Measurements from ENCODE around the gene HBA2.
"Not testable (repeated sequence)": the region's sequence is repeated elsewhere in the genome, so short reads cannot be mapped to it uniquely, and the experiment has no call there.

The HBA2 gene

DNA sequence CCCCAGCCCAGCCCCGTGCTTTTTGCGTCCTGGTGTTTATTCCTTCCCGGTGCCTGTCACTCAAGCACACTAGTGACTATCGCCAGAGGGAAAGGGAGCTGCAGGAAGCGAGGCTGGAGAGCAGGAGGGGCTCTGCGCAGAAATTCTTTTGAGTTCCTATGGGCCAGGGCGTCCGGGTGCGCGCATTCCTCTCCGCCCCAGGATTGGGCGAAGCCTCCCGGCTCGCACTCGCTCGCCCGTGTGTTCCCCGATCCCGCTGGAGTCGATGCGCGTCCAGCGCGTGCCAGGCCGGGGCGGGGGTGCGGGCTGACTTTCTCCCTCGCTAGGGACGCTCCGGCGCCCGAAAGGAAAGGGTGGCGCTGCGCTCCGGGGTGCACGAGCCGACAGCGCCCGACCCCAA is 3.3 kb downstream of the HBA2 start:
- not testable (repeated sequence) for DNase-seq

DNA sequence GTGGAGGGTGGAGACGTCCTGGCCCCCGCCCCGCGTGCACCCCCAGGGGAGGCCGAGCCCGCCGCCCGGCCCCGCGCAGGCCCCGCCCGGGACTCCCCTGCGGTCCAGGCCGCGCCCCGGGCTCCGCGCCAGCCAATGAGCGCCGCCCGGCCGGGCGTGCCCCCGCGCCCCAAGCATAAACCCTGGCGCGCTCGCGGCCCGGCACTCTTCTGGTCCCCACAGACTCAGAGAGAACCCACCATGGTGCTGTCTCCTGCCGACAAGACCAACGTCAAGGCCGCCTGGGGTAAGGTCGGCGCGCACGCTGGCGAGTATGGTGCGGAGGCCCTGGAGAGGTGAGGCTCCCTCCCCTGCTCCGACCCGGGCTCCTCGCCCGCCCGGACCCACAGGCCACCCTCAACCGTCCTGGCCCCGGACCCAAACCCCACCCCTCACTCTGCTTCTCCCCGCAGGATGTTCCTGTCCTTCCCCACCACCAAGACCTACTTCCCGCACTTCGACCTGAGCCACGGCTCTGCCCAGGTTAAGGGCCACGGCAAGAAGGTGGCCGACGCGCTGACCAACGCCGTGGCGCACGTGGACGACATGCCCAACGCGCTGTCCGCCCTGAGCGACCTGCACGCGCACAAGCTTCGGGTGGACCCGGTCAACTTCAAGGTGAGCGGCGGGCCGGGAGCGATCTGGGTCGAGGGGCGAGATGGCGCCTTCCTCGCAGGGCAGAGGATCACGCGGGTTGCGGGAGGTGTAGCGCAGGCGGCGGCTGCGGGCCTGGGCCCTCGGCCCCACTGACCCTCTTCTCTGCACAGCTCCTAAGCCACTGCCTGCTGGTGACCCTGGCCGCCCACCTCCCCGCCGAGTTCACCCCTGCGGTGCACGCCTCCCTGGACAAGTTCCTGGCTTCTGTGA is 4.1 kb downstream of the HBA2 start, which contains the start of gene HBA1:
Gene HBA1 (plus strand): TSS at position 204 of the 906 bp plus-strand sequence. CDS start 37 bp downstream, at position 241.
- DNase-seq, result not testable (repeated sequence)

DNA sequence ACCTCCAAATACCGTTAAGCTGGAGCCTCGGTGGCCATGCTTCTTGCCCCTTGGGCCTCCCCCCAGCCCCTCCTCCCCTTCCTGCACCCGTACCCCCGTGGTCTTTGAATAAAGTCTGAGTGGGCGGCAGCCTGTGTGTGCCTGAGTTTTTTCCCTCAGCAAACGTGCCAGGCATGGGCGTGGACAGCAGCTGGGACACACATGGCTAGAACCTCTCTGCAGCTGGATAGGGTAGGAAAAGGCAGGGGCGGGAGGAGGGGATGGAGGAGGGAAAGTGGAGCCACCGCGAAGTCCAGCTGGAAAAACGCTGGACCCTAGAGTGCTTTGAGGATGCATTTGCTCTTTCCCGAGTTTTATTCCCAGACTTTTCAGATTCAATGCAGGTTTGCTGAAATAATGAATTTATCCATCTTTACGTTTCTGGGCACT is 4.7 kb downstream of the HBA2 start:
- peak in 1 of 2 experiments; percentile 43 for DNase-seq

DNA sequence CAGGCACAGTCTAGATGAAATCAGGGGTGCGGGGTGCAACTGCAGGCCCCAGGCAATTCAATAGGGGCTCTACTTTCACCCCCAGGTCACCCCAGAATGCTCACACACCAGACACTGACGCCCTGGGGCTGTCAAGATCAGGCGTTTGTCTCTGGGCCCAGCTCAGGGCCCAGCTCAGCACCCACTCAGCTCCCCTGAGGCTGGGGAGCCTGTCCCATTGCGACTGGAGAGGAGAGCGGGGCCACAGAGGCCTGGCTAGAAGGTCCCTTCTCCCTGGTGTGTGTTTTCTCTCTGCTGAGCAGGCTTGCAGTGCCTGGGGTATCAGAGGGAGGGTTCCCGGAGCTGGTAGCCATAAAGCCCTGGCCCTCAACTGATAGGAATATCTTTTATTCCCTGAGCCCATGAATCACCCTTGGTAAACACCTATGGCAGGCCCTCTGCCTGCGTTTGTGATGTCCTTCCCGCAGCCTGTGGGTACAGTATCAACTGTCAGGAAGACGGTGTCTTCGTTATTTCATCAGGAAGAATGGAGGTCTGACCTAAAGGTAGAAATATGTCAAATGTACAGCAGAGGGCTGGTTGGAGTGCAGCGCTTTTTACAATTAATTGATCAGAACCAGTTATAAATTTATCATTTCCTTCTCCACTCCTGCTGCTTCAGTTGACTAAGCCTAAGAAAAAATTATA is 5.4 kb downstream of the HBA2 start:
- no peak for DNase-seq

DNA sequence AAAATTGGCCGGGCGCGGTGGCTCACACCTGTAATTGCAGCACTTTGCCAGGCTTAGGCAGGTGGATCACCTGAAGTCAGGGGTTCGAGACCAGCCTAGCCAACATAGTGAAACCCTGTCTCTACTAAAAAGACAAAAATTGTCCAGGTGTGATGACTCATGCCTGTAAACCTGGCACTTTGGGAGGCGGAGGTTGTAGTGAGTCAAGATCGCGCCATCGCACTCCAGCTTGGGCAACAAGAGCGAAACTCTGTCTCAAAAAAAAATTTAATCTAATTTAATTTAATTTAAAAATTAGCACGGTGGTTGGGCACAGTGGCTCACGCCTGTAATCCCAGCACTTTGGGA is 6.0 kb downstream of the HBA2 start:
- DNase-seq, result no peak

DNA sequence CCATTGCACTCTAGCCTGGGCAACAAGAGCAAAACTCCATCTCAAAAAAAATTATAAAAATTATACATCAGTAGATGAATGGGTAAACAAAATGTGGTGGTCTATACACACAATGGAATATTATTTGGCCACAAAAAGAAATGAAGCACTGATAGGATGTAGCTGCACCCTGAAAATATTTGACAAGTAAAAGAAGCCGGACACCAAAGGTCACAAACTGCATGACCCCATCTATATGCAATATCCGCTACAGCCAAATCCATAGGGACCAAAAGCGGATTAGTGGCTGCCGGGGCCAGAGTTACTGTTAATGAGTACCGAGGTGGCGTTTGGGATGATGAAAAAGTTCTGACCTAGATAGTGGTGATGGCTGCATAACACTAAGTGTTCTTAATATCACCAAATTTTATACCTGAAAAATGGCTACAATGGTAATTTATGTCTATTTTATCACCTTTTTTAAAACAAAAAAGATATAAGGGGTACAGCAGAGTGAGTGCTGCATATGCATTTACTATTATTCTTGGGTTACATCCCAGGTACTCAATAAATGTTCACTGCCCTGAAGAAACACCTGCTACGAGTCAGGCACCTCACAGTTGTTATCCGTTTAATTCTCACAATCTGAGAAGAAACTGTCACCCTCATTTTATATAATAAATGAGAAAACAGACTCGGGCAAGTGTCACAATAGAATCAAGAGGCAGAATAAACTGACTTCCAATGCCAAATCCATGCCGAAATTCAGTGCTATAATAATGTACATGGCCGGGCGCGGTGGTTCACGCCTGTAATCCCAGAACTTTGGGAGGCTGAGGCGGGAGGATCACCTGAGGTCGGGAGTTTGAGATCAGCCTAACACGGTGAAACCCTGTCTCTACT is 6.8 kb downstream of the HBA2 start:
- DNase-seq, result no peak

DNA sequence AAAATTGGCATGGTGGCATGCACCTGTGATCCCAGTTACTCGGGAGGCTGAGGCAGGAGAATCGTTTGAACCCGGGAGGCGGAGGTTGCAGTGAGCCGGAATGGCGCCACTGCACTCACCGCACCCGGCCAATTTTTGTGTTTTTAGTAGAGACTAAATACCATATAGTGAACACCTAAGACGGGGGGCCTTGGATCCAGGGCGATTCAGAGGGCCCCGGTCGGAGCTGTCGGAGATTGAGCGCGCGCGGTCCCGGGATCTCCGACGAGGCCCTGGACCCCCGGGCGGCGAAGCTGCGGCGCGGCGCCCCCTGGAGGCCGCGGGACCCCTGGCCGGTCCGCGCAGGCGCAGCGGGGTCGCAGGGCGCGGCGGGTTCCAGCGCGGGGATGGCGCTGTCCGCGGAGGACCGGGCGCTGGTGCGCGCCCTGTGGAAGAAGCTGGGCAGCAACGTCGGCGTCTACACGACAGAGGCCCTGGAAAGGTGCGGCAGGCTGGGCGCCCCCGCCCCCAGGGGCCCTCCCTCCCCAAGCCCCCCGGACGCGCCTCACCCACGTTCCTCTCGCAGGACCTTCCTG is 7.5 kb downstream of the HBA2 start, which contains the start of gene HBQ1:
Gene HBQ1 (plus strand): TSS at position 359 of the 575 bp plus-strand sequence. CDS start 28 bp downstream, at position 387.
- DNase-seq, result peak; percentile 13 to 76

DNA sequence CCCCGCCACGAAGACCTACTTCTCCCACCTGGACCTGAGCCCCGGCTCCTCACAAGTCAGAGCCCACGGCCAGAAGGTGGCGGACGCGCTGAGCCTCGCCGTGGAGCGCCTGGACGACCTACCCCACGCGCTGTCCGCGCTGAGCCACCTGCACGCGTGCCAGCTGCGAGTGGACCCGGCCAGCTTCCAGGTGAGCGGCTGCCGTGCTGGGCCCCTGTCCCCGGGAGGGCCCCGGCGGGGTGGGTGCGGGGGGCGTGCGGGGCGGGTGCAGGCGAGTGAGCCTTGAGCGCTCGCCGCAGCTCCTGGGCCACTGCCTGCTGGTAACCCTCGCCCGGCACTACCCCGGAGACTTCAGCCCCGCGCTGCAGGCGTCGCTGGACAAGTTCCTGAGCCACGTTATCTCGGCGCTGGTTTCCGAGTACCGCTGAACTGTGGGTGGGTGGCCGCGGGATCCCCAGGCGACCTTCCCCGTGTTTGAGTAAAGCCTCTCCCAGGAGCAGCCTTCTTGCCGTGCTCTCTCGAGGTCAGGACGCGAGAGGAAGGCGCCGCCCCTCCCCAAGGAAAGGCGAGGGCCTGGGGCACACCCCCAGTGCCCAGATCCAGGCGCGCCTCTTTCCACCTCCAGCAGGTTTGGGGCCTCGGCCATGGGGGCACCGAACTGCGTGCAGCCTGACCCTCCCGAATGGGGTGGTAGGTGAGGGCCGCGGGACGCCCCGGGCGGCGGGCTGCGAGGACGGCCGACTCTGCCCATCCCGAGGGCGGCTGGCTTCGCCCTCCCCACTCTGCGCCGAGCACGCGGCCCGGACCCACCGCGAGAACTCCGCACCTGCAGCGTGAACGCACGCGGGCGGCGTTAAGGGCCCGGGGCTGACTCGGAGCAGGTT is 8.2 kb downstream of the HBA2 start:
- peak; percentile 79 to 83 for DNase-seq

DNA sequence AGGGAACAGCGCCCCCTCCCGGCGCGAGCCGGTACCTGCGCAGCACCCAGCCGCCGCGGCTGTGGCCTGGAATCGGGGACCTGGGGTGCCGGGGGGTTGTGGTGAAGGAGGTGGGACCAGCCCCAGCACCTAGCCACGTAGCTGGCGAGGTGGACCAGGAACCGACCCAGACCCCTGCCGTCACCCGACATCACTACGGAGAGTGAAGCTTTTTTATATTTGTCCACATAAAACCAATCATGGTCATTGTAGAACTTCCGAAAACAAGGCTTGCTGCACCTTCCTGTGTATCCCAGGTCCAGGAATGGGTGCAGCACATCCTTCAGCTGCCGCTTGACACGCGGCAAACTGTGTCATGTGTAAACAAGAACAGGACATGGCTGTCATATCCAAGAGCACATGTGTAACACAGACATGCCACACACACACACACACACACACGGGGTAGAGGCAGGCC is 8.9 kb downstream of the HBA2 start:
- peak in 1 of 2 experiments; percentile 41 for DNase-seq

DNA sequence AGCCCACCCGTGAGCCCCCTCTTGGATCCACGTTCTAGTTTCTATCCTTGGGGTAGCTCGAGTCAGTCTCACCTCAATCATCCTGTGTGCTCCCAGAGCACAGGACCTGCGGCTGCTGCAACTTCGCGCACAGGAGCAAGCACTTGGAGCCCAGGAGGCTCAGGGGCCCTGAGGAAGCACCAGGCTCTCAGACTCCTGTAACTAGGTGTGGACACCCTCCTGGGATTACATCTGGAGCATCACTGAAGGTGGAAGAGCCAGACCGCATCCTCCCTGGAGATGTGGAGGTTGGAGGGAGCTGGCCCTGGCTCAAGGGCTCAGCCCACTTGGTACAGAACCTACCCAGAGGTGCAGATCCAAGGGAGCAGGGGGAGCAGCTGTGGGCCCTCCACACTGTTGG is 10.3 kb downstream of the HBA2 start:
- peak in 1 of 2 experiments; percentile 21 for DNase-seq

DNA sequence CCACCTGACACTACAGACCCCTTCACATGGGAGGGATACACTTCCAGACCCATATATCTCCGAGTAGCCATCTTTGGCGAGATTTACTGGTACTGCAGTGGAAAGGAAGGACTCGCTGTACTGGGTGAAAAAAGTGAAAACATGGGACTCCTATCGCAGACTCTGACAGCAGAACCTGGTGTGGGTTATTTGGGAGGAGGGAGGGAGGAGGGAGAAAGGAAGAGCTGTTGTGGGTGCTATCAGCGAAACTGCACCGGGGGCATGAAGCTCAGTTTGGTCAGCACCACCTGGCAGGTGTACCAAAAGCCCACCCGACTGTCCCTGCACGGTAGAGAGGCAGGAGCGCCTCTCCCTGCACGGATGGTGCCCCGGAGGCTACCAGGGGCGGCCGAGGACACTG is 12.5 kb downstream of the HBA2 start:
- no peak for DNase-seq

DNA sequence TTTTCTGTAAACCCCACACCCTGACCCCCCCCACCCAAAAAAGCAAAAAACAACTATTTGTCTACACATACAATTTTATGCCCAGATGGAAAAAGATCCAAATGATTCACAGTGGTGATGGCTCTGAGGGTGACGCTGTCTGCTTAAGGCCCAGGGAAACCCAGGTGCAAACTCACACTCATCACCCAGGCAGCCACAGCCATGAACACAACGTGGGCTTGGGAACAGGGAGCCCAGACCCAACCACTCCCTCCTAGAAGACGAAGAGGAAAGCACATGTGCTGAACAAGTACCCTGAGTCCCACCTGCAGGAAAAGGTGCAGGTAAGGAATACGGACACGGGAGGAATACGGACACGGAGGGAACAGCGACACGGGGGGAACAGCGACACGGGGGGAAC is 13.0 kb downstream of the HBA2 start:
- DNase-seq, result no peak

DNA sequence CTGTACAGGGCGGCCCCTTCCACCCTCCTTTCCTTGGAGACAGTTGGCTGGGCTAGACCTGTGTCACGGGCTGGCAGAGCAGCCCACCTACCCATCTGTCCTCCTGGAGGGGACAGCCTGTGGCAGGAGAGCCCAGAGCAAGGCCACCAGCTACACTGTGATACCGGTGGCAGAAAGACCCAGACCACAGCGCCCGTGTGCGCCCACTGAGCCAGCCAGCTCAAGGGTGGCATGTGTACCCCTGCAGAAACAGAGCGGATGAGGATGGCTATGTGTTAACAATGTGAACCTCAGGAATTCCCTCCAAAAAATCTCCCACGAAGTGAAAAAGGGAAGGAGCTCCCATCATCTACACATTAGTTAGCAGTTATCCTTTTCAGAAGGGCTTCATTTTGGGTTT is 14.7 kb downstream of the HBA2 start:
- DNase-seq, result no peak

DNA sequence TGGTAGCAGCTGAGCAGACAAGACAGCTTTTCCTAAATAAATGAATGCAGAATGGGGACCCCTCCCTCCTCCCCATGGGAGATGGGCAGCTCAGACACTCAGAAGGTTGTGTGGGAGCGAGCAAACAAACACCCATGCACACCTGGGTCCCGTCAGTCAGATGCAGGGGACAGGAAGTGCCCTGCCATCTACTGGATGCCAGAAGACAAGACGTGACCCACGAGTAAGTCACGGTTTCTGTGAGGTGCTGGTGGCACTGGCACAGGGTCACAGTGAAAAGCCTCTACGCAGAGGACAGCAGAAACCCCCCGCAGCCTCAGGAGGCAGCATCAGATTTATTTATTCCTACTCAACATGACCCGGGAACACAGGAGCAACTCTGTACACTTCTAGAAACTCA is 16.0 kb downstream of the HBA2 start:
- no peak for DNase-seq

DNA sequence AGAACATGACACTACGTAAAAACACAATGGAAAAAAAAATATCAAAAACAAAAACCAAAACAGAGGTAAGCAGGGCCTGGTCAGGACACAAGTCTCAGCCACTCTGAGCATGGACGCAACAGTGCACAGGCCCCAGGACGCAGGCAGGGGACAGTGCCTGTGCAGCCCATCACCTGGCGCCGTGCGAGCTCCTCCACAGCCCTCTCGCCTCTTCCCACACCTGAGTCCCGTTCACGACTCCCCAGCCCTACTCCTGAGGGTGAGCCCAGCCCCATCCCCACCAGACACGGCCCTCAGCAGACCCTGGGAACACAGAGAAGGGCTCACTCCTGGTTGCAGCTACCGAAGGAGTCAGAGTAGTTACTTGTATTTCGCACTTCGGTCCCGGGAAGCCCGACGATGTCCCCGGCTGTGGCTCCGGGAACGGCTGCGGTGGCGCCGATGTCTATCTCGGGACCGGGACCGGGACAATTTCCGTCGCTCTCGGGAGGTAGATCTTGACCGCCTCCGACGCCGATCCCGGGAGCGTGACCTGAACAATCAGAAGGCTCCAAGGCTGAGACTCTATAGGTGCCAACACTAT is 17.0 kb downstream of the HBA2 start:
- DNase-seq, result no peak

DNA sequence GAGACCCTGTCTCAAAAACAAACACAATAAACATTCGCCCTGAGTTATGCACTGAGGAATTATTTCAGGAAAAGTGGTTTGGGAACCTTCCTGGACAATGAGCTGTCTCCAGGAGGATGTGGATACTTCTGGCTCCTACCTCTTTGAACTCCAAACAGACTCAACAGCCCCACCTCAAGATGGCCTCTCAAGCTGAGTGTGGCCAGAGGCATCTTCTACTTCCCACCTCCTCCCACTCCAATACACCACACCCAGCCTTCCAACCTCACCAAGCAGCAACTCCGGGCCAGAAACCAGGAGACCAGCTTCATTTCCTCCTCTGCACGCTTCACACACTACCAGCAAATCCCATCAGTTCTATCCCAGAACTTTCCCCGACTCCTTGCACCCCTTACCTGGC is 19.2 kb downstream of the HBA2 start:
- DNase-seq, result no peak

DNA sequence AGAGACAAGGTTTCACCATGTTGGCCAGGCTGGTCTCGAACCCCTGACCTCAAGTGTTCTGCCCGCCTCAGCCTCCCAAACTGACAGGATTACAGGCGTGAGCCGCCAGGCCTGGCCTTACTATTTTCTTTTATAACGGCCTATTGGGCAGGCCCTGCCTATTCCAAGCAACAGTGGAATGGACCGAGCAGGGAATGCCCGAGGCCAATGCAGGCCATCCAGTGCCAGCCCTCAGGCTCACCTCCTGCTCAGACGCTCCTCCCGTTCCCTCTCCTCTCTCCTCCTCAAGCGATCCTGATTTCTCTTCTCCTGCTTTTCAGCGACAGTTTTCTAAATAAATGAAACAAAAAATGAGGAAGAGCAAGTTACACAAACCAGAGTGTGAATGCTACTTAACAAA is 20.0 kb downstream of the HBA2 start:
- DNase-seq, result no peak

DNA sequence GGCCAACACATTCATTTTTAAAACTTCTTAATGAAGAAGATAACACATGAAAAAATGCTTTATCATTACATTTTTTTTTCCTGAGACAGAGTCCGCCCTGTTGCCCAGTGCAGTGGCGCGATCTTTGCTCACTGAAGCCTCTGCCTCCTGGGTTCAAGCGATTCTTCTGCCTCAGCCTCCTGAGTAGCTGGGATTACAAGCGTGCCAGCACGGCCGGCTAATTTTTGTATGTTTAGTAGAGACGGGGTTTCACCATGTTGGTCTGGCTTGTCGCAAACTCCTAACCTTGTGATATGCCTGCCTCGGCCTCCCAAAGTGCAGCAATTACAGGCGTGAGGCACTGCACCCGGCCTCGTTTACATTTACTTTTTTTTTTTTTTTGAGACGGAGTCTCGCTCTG is 20.8 kb downstream of the HBA2 start:
- no peak for DNase-seq

DNA sequence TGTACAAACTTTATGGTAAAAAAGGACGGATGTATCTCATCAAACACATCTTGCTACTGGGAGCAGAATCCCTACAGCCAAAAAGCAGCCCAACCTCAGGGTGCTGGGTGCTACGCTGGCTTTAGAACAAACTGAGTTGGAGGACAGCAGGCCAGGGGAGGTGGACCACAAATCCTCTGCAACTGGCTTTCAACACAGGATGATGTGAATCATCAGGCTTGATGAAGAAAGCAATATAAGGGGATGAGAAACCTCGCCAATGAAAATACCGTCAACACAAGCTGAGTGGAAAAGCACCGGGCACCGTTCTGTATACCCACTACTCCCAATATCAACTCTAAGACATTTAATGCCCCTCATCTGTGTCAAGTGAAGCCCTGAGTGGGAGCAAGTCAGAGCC is 21.8 kb downstream of the HBA2 start:
- DNase-seq, result no peak

DNA sequence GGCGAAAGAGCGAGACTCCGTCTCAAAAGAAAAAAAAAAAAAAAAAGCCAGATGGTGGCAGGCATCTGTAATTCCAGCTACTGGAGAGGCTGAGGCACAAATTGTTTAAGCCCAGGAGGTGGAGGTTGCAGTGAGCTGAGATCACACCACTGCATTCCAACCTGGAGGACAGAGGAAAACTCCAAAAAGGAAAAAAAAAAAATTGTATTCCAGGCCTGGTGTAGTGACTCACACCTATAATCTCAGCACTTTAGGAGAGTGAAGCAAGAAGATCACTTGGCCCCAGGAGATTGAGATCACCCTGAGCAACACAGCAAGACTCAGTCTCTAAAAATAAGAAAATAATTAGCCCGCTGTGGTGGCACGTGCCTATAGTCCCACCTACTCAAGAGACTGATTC is 27.7 kb downstream of the HBA2 start:
- DNase-seq, result no peak

DNA sequence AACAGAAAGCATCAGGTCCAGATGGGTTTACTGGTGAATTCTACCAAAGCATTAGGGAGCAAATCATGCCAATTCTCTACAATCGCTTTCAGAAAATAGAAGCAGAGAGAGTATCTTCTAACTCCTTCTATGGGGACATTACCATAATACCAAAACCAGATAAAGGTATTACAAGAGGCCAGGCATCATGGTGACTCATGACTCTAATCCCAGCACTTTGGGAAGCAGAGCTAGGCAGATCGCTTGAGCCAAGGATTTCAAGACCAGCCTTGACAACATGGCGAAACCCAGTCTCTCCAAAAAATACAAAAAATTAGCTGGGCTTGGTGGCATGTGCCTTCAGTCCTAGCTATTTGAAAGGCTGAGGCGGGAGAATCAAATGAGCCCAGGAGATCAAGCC is 30.6 kb downstream of the HBA2 start:
- no peak for DNase-seq
